OCI-M1 (cell line): Measurements from ENCODE around the gene RAB4B.
"Not testable (repeated sequence)": the region's sequence is repeated elsewhere in the genome, so short reads cannot be mapped to it uniquely, and the experiment has no call there.

ENCODE experiments used
- DNase-seq: peaks from one replicate; lab custom pipeline; 2025; lab: John Stamatoyannopoulos, UW

The RAB4B gene

DNA sequence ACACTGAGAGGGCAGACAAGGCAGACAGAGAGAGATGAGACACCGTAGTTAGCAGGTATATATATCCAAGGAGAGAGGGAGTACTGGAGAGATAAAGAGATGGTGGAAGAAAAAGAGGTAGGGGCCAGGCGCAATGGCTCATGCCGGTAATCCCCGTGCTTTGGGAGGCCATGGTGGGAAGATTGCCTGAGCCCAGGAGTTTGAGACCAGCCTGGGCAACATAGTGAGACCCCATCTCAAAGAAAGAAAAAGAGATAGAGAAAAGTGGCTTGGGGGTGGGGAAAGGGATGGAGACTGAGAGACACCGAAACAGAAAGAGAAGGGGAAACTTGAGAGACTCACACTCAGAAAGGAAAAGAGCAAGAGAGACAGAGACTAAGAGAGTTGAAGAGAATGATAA, 2.5 kb downstream of the RAB4B start:
- no peak for DNase-seq

- DNase-seq: no peak
Measured at GRCh38 chr19:40781140-40781539, 3.1 kb downstream of the RAB4B start.

DNA sequence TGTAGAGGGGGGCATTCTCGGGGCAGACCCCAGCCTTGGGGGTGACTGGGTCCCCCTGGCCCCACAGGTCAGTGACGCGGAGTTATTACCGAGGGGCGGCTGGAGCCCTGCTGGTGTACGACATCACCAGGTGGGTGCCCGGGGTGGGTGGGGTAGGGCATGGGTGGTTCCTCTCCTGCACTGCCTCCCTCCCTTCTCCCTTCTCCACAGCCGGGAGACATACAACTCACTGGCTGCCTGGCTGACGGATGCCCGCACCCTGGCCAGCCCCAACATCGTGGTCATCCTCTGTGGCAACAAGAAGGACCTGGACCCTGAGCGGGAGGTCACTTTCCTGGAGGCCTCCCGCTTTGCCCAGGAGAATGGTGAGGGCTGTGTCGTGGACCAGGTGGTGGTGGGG, 5.7 kb downstream of the RAB4B start:
- no peak for DNase-seq

DNA sequence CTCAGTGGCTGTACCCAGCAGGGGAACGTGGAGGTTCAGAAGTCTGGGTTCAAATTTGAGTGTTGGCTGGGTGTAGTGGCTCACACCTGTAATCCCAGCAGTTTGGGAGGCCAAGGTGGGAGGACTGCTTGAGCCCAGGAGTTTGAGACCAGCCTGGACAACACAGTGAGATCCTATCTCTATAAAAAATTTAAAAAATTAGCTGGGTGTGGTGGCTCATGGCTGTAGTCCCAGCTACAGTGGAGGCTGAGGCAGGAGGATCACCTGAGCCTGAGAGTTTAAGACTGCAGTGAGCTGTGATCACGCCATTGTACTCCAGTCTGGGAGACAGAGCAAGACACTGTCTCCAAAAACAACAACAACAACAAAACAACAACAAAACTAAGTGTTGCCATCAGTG, 6.1 kb downstream of the RAB4B start:
- DNase-seq: not testable (repeated sequence)

- no peak for DNase-seq
Measured at GRCh38 chr19:40785526-40785925, 7.5 kb downstream of the RAB4B start.

- DNase-seq: no peak
Measured at GRCh38 chr19:40786060-40787037, 8.3 kb downstream of the RAB4B start.

- DNase-seq: no peak
Measured at GRCh38 chr19:40791349-40791748, 13.3 kb downstream of the RAB4B start.

- no peak for DNase-seq
Measured at GRCh38 chr19:40791996-40792395, 13.9 kb downstream of the RAB4B start.

- DNase-seq: no peak
Measured at GRCh38 chr19:40797166-40797962, 19.3 kb downstream of the RAB4B start.

DNA sequence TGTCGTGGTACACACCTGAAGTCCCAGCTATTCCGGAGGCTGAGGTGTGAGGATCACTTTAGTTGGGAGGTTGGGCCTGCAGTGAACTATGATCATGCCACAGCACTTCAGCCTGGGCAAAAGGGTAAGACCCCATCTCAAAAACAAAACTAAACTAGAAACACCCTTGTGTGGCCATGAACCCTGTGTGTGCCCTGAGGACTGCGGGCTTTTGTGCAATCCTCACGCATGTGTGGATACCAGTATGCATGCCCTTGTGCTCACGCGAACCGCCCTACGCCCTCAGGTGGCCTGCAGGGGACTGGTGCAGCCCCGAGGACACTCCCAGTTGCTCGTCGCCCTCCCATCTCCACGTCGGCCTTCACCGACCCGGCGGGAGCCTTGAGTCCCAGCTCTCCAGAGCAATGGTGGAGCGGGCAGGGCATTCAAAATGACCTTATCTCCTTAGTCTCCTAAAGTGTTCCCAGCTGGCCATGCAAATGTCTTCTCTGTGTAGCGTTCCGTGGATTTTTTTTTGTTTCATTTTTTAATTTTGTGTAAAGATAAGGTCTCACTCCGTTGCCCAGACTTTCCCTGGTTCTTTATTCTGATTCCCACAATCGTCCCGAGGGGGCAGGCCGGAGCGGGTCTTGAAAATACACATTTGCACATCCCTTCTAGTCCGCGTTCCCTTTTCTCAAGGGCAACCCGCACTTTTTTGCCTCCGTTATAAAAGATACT, 20.1 kb downstream of the RAB4B start:
- DNase-seq: peak; percentile 96

GRCh38 chr19:40798683-40799557, 20.9 kb downstream of the RAB4B start, which contains the start of gene EGLN2:
Gene EGLN2, plus strand, starts transcription at chr19:40799191. Its CDS starts 1,382 bp downstream, at chr19:40800573.
- peak; percentile 100 for DNase-seq

- DNase-seq: peak; percentile 76
Measured at GRCh38 chr19:40799558-40800338, 21.7 kb downstream of the RAB4B start.

DNA sequence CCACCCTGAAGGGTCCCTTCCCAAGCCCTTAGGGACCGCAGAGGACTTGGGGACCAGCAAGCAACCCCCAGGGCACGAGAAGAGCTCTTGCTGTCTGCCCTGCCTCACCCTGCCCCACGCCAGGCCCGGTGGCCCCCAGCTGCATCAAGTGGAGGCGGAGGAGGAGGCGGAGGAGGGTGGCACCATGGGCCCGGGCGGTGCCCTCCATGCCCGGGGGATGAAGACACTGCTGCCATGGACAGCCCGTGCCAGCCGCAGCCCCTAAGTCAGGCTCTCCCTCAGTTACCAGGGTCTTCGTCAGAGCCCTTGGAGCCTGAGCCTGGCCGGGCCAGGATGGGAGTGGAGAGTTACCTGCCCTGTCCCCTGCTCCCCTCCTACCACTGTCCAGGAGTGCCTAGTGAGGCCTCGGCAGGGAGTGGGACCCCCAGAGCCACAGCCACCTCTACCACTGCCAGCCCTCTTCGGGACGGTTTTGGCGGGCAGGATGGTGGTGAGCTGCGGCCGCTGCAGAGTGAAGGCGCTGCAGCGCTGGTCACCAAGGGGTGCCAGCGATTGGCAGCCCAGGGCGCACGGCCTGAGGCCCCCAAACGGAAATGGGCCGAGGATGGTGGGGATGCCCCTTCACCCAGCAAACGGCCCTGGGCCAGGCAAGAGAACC, 22.4 kb downstream of the RAB4B start:
- no peak for DNase-seq

DNA sequence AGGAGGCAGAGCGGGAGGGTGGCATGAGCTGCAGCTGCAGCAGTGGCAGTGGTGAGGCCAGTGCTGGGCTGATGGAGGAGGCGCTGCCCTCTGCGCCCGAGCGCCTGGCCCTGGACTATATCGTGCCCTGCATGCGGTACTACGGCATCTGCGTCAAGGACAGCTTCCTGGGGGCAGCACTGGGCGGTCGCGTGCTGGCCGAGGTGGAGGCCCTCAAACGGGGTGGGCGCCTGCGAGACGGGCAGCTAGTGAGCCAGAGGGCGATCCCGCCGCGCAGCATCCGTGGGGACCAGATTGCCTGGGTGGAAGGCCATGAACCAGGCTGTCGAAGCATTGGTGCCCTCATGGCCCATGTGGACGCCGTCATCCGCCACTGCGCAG, 22.9 kb downstream of the RAB4B start:
- no peak for DNase-seq

- no peak for DNase-seq
Measured at GRCh38 chr19:40801426-40802299, 23.6 kb downstream of the RAB4B start.

GRCh38 chr19:40802300-40803169, 24.5 kb downstream of the RAB4B start:
- no peak for DNase-seq

DNA sequence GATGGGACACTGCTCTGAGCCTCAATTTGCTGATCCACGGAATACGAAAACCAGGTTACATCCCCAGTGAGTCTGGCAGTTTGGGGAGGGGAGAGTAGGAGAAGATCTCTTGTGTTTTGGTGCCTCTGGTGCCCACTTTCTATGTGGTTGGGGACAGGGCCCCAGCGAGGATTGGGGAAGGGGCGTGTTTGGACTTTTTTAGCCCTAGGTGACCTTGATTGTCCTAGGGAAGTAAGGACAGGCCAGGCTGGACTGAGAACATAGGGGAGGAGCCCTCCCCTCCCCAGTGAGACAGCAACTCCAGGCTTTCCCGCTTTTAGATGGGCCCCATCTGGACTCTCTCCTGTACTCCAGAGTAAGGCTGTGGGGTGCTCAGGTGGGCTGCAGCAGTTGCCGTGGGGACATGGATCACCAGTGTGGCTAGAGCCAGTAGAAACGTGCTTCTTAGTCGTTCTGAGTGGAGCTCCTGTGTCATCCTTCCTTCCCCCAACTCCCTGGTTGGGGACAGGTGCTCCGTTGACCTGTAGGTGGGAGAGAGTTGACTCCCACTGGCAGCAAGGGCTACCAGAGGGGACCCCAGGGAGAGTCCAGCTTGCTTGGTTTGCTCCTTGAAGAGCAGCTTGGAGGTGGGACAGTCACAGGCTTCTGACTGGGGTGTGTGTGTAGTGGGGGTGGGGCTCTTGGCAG, 25.3 kb downstream of the RAB4B start:
- no peak for DNase-seq
